Esophagus muscularis mucosa (tissue), 4 donors: Measurements from ENCODE around the gene ARX.

Experiments
- CTCF ChIP-seq, 3 experiments: fragments of 200-600 bp in 2 of 3; fragments of 450-650 bp in 1 of 3; sonication (generic) in 2 of 3; IDR thresholded peaks; one replicate each; pipeline ENCODE4 v1.5.1; 2017 to 2019; ENCODE audit warnings: antibody characterized with exemption in 3 of 3, mild to moderate bottlenecking in 2 of 3, moderate library complexity in 1 of 3
- EP300 ChIP-seq: sonication (generic); formaldehyde crosslinking; IDR thresholded peaks from one replicate; pipeline ENCODE4 v1.6.1; 2017; ENCODE audit warnings: antibody characterized with exemption
- POLR2A ChIP-seq: fragments of 450-650 bp; IDR thresholded peaks from one replicate; pipeline ENCODE4 v1.6.1; 2017; ENCODE audit warnings: antibody characterized with exemption, moderate library complexity, mild to moderate bottlenecking, low read depth
- POLR2AphosphoS5 ChIP-seq, 2 donors: sonication (generic); formaldehyde crosslinking; IDR thresholded peaks; one replicate each; pipeline ENCODE4 v1.6.1; 2017; ENCODE audit warnings: antibody characterized with exemption in 2 of 2

GRCh38 chrX:25023908-25024307 lies 8.1 kb upstream of the ARX start:
- TF ChIP-seq POLR2A: no peak
- TF ChIP-seq CTCF (IDR thresholded peaks at IDR 0.05): no peak
- no peak for TF ChIP-seq POLR2AphosphoS5 (IDR thresholded peaks at IDR 0.05)
- TF ChIP-seq EP300: no peak
